GM21786 (cell line): Measurements from ENCODE around the gene ATP6V1C2.
"Not testable (repeated sequence)": the region's sequence is repeated elsewhere in the genome, so short reads cannot be mapped to it uniquely, and the experiment has no call there.

Experiments
- ATAC-seq: cut with Tn5 transposase; IDR thresholded peaks from one replicate; pipeline ENCODE4 v1.9.1; 2021; ENCODE audit not compliant: unreplicated experiment

ATP6V1C2 gene

GRCh38 chr2:10812362-10813162 lies 91.1 kb downstream of the ATP6V1C2 start, which contains the start of gene PDIA6:
TSS of gene PDIA6 (minus strand) at chr2:10812785. CDS start at chr2:10812696, 89 bp downstream.
- ATAC-seq: peak; percentile 84

GRCh38 chr2:10813163-10814138 lies 92.0 kb downstream of the ATP6V1C2 start:
- not testable (repeated sequence) for ATAC-seq

- ATAC-seq: no peak
Observed at GRCh38 chr2:10814142-10814541, 92.7 kb downstream of the ATP6V1C2 start.

GRCh38 chr2:10814571-10815331 lies 93.3 kb downstream of the ATP6V1C2 start:
- no peak for ATAC-seq

GRCh38 chr2:10817413-10817812 lies 96.0 kb downstream of the ATP6V1C2 start:
- ATAC-seq: no peak

- not testable (repeated sequence) for ATAC-seq
Observed at GRCh38 chr2:10818305-10818704, 96.9 kb downstream of the ATP6V1C2 start.

GRCh38 chr2:10818984-10819383 lies 97.6 kb downstream of the ATP6V1C2 start:
- ATAC-seq: no peak

GRCh38 chr2:10819714-10820314 lies 98.4 kb downstream of the ATP6V1C2 start:
- ATAC-seq: no peak

- no peak for ATAC-seq
Observed at GRCh38 chr2:10820562-10820961, 99.1 kb downstream of the ATP6V1C2 start.

- ATAC-seq: no peak
Observed at GRCh38 chr2:10820978-10821695, 99.7 kb downstream of the ATP6V1C2 start.

GRCh38 chr2:10824191-10824590 lies 102.8 kb downstream of the ATP6V1C2 start:
- ATAC-seq: no peak

GRCh38 chr2:10826026-10826425 lies 104.6 kb downstream of the ATP6V1C2 start:
- ATAC-seq: no peak

- ATAC-seq: no peak
Observed at GRCh38 chr2:10826625-10827024, 105.2 kb downstream of the ATP6V1C2 start.

- no peak for ATAC-seq
Observed at GRCh38 chr2:10828346-10828745, 106.9 kb downstream of the ATP6V1C2 start.

GRCh38 chr2:10829299-10829698 lies 107.9 kb downstream of the ATP6V1C2 start:
- no peak for ATAC-seq

GRCh38 chr2:10830203-10830602 lies 108.8 kb downstream of the ATP6V1C2 start:
- no peak for ATAC-seq

GRCh38 chr2:10830641-10831399 lies 109.4 kb downstream of the ATP6V1C2 start:
- ATAC-seq: no peak

GRCh38 chr2:10831400-10831985 lies 110.1 kb downstream of the ATP6V1C2 start:
- ATAC-seq: no peak
